ENCODE measurements around the gene GPR180. TPM values are rescaled to one million over a fixed set of nuclear protein-coding genes. Genes with fewer than 3 reads are reported as not detected.

Gene GPR180
- total RNA-seq, 1 donor from 2014 or later: 11.1 TPM

DNA sequence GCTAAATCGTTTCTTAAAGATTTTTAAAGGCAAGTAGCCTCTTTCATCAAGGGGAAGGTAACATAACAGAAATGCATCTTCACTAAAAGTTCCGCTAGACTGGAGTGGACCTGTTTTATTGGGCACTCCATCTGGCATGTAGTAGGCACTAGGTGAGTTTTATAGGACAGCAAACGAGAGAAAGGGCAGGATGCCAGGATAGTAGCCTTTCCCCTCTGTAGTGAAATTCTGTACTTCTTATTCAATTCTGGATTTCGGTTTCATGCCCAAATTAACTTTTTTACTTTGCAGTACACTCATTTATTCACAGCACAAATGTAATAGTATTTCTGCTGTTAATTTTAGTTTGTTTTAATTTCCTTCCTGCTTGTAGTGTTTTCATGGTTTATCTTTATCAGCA is 45.2 kb downstream of the GPR180 start:
- DNase-seq (ENCODE audit: low read depth, low spot score): no peak

DNA sequence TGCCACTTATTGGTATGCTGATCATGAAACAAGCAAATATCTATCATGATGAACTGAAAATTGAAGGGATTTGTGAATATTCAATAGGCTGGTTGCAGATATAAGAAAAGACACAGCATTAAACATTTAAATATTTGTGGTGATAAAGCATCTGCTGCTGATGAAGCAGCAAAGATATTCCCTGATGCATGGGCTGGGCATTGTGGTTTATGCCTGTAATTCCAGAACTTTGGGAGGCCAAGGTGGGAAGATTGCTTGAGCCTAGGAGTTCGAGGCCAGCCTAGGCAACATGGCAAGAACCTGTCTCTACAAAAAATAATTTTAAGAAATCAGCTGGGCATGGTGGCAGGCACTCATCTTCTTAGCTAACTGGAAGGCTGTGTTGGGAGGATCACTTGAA is 54.5 kb downstream of the GPR180 start:
- DNase-seq (ENCODE audit: low read depth, low spot score): no peak

DNA sequence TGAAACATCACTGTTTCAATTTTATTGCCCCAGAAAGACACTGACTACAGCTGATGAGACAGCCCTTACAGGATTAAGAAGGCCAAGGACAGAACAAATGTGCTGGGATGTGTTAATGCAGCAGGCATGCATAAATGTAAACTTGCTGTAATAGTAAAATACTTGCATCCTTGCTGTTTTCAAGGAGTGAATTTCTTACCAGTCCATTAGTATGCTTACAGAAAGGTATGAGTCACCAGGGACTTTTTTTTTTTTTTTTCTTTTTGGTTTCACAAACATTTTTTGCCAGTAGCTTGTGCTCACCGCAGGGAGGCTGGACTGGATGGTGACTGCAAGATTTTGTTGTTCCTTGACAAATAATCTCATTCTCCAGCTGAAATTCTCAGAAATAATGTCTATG is 55.1 kb downstream of the GPR180 start:
- DNase-seq (ENCODE audit: low read depth, low spot score): no peak

DNA sequence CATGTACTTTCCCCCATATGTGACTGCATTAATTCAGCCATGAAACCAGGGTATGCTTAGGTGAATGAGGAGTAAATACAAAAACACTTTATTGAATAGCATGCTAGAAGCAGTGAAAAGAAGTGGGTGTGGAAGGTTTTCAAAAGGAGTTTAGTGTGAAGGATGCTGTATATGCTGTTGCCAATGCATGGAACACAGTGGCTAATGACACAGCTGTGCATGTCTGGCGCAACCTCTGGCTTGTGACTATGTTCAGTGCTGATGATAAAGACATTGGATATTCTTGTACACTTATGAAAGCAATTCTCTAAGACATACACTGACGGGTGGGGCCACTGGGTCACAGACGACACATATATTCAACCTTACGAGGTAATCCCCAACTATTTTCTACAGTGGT is 55.5 kb downstream of the GPR180 start:
- DNase-seq (ENCODE audit: low read depth, low spot score): no peak

DNA sequence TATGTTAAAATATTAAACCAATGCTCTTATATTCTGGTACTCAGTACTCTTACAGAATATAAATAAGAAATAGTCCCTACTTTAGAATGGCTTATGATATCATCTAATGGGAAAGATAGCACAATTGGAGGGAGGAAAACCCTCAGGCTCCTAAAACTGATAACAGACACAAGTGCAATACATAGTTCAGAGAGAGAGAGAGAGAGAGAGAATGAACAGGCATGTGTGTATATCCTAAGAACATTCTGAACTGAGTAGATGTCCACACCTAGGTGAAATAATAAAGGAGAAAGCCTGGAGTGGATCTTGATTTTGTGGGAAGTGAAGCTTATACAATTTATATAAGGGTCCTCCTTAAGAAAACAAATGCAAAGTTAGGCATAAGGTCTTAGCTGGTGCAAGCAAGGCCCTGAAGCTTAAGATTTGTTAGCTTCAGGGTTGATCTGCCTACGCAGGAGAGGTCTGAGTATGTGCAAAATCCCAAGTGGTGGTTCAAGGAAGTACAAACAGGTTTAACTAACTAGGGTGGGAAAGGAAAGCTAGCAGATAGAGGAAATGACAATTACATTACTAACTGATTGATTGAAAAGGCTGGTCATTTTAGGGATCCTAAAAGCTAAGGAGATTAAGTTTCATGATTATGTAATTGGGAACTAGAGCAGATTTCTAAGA is 57.4 kb downstream of the GPR180 start:
- no peak for DNase-seq (ENCODE audit: low read depth, low spot score)

DNA sequence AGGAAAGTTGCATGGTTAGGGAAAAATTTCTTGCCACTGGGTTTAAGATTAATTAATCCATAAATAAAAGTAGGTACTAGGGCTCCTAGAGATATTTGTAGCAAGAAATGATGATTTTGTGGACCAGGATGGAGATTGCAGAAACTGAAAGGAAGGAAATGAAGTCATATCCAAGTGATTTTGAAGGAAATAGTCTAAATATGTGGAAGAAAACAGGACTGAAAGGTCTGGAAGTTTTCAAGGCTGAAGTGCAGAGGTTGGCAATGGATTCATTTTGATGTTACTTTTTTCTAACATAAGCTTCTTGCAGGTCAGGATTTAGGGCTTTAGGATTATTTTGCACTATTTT is 57.9 kb downstream of the GPR180 start:
- no peak for DNase-seq (ENCODE audit: low read depth, low spot score)

DNA sequence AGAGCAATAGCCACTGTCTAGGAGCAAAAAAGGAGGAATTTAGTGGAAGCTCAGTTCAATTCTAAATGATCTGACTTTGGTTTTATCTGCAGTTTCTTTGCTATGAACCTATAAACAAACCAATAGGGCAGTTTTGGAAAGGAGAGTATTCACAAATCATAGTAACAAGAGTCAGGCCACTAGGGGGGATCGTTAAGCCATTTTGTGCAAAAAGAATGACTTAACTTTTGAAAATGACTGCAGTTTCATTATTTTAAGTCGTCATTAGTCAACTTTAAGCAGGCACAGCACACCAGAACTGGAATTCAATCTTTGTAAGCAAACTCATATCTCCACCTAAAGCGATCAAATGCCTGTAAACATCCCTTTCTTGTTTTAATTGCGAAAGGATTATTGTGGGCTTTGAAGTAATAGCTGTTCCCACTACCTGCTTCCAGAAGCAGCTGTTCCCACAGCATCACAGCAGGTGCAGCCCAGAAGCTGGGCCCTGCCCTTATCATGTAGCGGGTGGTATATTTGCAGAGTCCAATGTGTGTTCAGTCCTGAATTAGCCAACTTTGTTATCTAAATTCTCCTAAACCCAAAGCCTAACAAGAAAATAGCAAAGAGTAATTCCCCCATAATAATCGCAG is 59.2 kb downstream of the GPR180 start:
- DNase-seq (ENCODE audit: low read depth, low spot score): no peak

DNA sequence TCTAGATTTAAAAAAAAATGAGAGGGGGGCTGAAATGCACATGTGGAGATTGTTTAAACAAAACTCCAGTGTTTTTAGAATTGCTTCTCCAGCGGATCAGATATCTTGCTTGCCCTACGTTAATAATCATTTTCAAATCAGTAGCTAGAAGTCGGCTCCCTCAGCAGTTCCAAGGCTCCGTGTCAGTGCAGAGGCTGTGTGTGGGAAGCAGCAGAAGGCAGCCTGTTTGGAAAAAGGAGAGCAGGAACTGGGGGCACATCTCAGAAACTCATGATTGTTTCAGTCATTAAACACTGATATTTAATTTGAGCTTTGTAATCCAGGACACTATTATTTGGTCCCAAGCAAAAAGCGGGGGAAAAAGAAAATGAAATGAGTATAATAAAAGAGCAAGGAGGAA is 59.7 kb downstream of the GPR180 start:
- DNase-seq (ENCODE audit: low read depth, low spot score): no peak

DNA sequence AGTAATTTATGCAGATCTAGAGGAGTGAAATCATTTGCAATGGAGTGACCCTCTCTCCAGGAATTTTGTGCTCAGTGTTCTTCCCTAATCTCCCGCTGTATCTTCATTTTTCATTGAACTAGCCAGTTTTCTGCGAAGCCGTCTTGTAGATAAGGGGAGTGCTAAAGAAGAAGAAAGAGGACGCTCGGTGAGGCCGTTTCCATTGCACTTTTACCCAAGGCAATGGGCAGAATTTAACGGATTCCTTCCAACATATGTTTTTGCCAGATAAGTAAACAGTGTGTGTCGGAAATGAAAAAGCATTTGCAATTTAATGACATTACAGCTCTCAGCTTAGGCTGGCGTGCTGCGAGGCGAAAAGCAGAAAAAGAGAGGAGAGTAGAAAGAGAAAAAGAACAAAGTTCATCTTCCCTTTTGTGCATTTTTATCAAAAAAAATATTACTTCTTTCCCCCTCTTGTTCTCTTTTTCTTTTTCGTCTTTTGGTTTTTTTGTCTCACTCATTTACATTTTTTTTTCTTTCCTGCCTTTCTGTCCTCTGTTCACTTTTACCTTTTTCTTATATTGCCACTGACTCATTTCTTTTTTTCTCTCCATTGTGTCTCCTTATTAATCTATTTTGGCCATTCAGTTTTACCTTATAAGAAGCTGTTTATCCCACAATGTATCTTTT is 60.8 kb downstream of the GPR180 start:
- no peak for DNase-seq (ENCODE audit: low read depth, low spot score)

DNA sequence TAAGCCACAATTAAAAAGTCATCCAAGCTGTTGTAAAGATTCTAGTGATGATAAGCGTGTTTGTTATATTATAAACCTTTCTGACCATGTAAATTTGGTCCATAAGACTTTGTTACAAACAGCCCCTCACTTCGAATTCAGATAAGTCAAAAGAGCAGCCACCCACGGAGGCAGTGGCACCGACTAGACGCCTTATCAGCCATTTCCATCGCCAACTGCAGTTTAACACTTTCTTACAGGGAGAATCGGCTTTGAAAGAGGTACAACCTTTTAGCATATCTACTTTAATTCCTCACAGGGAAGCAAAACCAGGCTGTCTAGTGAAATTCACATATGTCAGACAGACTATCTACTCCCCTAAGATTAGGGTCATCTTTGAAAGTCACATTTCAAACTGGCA is 63.2 kb downstream of the GPR180 start:
- no peak for DNase-seq (ENCODE audit: low read depth, low spot score)

DNA sequence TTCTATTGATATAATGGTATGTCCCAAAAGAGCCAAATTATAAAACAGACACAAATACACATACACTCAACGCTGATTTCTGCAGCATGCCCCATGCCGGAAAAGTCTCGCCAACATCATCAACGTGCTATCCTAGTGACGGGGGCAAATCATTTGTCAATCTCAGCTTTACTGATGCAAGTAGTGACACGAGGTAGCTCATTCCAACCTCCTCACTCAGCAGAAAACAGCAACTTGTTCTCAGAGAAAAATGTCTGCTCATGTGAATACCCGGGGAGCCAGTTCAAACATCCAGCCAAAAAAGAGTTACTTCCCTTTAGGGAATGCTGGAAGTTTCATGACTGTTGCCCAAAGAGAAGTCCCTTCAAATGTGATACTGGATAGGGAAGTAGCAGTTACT is 64.4 kb downstream of the GPR180 start:
- no peak for DNase-seq (ENCODE audit: low read depth, low spot score)

DNA sequence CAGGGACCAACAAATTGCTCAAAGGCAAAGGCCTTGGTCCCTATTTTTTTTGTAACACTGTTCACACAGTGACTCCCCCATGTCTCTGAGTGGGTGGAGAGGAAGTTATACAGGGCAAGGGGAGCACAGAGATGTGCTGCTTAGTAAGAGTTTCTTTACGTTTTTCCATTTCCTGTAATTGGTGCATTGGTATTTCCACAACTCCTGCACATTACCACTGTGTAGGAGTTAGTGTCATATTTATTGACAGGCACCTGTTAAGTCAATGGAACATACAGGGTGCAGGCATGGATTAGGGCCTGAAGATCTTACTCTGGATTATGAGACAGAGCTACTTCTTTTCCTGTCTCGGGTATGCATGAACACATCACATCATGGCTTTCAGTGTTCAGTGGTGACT is 65.5 kb downstream of the GPR180 start:
- no peak for DNase-seq (ENCODE audit: low read depth, low spot score)

DNA sequence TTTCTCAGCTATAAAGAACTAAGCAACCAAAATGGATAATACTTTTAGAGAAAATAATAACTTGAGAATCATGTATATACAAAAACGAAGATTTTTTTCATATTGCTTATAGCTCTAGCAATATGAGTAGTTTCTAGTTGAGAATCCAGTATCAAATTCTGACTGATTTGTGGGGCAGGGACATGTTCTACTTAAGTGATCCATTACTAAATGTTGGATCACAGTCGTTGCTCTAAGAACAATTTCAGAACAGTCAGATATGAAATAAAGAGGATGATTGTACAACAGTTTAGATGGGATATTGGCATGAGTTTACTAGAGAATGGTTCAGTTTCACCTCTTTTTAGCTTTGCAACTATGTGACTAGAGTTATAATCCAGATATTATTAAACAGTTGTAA is 70.7 kb downstream of the GPR180 start:
- no peak for DNase-seq (ENCODE audit: low read depth, low spot score)

DNA sequence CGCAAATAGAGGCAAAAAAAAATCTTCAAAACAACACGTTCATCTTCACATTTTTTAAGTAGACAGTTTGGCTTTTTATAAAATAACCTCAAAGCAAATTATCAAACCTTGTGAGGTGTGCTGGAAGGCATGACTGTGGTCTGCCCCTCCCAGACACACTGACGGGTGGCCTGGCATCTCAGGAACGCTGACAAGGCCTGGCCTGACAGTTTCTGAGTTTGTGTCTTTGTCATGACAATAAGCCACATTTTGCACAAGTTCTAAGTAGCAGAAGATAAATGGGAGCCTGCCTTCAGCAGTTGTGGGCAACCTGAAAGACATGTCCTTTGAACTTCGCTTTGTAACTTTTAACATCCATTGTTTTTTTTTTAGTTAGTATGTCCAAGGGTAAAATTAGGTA is 72.2 kb downstream of the GPR180 start:
- DNase-seq (ENCODE audit: low read depth, low spot score): no peak

DNA sequence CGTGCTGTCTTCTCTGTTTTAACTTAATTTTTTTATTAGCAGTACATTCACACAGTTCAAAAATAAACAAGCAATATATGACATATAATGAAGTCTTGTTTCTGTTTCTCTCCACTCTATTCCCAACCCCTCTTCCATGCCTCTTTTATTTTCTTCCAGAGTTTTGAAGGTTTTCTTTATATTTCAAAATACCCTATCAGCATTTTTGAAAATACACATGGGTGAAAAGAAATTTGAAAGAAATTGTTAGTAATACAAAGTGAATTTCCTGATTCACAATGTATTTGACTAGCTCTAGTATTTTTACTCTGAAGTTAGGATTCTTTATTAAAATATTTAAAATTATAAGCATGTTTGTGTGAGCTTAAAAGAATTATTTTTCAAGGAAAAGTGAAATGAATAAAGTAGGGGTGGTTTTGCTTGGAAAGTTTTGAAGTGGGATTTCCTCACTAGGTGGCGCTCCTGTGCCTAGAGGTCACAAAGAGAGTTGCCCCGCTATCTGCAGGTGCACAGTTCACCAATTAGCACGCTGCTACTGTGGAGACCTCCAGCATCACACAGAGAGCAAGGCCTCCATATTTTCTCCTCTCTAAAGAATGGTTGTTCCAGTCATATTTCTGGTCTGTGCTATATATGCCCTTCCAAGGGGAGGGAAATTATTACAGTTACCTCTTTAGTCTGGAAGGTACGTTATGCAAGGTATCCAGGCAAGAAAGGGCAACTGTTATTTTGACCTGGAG is 73.1 kb downstream of the GPR180 start:
- no peak for DNase-seq (ENCODE audit: low read depth, low spot score)

DNA sequence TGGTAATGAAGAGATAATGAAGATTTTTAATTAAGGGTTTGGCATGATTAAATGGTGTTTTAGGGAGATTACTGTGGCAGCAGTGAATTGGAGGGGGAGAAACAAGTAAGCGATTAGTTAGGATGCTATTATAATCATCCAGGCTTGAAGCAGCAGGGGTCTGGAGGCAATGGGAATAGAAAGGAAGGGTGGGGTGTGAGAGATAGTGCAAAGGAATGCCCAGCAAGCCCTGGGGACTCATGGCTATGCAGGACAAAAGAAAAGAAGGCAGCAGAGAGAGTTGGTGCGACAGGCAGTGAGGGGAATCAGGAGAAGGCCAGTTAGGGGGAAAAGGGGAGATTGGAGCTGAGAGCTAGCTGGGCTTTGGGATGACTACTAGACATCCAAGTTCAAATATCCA is 76.1 kb downstream of the GPR180 start:
- DNase-seq (ENCODE audit: low read depth, low spot score): no peak

DNA sequence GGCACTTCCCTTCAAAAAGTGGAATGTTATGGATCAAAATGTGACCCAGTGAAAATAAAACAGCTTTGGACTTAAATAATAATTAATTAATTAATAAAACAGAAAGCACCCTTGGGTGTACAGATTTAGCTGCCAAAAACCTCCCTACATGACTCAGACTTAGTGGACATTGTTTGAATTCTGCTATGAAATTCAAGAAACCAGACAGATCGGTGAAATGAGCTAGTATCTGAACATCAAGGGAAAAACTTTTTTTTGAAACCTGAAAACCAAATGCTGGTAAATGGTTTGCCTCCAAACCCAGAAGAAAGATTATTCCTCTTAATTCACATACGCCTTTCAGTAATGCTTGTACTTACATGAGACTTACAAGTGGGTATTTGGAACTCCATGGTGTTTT is 77.2 kb downstream of the GPR180 start:
- DNase-seq (ENCODE audit: low read depth, low spot score): no peak

DNA sequence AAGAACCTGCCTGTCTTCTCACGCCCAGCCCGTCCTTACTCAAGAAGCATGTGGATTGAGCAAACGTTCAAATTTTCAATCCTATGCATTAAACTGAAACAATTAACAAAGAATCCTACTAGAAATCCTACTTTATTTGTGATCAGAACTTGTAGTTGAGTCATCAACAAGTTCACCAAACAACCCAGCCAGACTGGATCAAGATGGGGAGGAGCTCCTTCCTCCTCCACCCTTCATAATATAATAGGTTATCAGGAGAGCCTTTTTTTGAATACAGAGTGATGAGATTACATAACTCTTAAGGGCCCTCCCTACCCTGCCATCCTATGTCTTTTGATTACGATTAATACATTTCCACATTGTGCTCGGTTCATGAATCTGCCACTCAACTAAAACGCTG is 78.0 kb downstream of the GPR180 start:
- no peak for DNase-seq (ENCODE audit: low read depth, low spot score)

DNA sequence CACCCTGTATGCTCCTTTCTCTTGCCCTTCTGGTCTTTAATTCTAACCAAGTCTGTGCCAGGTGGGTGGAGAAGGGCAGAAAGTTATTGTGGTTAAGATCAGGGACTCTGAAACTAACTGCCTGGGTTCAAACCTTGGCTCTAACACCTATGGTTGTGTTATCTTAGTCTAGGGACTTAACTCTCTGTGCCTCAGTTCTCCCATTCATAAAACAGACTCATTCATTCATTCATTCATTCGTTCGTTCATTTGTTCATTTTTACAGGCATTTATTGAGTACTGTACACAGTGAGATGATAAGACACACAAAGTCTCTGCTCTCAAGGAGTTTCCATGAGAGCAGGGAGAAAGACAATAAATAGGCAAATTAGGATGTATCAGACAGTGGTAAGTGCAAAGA is 80.6 kb downstream of the GPR180 start:
- no peak for DNase-seq (ENCODE audit: low read depth, low spot score)

DNA sequence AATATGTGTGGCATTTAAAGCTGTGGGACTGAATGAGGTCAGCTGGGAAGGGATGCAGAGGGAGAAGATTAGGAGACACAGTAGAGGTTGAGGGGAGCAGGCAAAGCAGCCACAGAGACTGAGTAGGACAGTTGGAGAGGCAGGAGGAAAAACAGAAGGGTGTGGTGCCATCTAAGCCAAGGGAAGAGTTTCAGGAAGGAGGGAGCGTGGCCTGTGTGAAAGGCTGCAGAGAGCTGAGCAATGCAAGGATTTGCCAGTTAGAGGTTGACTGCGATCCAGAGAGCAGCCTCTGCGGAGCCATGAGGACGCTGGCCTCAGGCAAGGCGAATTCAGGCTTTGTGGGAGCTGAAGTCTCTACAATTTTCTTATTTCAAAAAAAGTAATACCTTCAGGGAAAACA is 81.8 kb downstream of the GPR180 start:
- no peak for DNase-seq (ENCODE audit: low read depth, low spot score)

Data from pulmonary artery endothelial cell (primary cell).